ENCODE results near the gene PIK3C2B. TPM values are rescaled to one million over a fixed set of nuclear protein-coding genes. Genes with fewer than 3 reads are reported as not detected.

Gene PIK3C2B
- total and polyA plus RNA-seq, 2 donors (not counting 3 experiments of a cell fraction or from before 2014, with no cell fraction given), result 33.7 to 49.0 TPM

GRCh38 chr1:204502241-204502640 is 7.6 kb upstream of the PIK3C2B start:
- CTCF ChIA-PET, result interaction anchor here (1.3 to 18.3 kb wide), 12 partner anchors 8 to 243 kb away, joined by 4 to 1267 read pairs (median 17); partner anchors contain the start of gene PIK3C2B

More at GRCh38 chr1:204502241-204502640, 7.6 kb upstream of the PIK3C2B start:
- POLR2A ChIA-PET, result interaction anchor here (1.1 kb wide), 1 partner anchor 55 kb away, joined by 3 read pairs; no protein-coding TSS in a partner anchor
- TF ChIP-seq, protein P1, sequence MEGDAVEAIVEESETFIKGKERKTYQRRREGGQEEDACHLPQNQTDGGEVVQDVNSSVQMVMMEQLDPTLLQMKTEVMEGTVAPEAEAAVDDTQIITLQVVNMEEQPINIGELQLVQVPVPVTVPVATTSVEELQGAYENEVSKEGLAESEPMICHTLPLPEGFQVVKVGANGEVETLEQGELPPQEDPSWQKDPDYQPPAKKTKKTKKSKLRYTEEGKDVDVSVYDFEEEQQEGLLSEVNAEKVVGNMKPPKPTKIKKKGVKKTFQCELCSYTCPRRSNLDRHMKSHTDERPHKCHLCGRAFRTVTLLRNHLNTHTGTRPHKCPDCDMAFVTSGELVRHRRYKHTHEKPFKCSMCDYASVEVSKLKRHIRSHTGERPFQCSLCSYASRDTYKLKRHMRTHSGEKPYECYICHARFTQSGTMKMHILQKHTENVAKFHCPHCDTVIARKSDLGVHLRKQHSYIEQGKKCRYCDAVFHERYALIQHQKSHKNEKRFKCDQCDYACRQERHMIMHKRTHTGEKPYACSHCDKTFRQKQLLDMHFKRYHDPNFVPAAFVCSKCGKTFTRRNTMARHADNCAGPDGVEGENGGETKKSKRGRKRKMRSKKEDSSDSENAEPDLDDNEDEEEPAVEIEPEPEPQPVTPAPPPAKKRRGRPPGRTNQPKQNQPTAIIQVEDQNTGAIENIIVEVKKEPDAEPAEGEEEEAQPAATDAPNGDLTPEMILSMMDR (IDR thresholded peaks at IDR 0.05; ENCODE audit: extremely low read depth in 1 of 2, insufficient read depth in 1 of 2, low read depth in 1 of 2, low read length in 2 of 2), result no peak
- TF ChIP-seq EZH2 (IDR thresholded peaks at IDR 0.05; ENCODE audit: borderline replicate concordance, low read depth, low read length, severe bottlenecking) (no peak), JUN (IDR thresholded peaks at IDR 0.05; ENCODE audit: borderline replicate concordance, insufficient read depth, insufficient read length, low read depth) (no peak), FOS (IDR thresholded peaks at IDR 0.05; ENCODE audit: borderline replicate concordance, insufficient read depth, low read length) (no peak), POLR2A (IDR thresholded peaks at IDR 0.05; ENCODE audit: low read depth, low read length) (no peak), MYC (IDR thresholded peaks at IDR 0.05; ENCODE audit: low read depth, low read length) (no peak), POLR2AphosphoS5 (IDR thresholded peaks at IDR 0.05; ENCODE audit: insufficient read depth, low read depth, low read length) (no peak), GATA2 (IDR thresholded peaks at IDR 0.05; ENCODE audit: insufficient read depth, insufficient read length, low read depth, low read length) (no peak)
- TF ChIP-seq, protein P2, sequence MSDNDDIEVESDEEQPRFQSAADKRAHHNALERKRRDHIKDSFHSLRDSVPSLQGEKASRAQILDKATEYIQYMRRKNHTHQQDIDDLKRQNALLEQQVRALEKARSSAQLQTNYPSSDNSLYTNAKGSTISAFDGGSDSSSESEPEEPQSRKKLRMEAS (IDR thresholded peaks at IDR 0.05; ENCODE audit: insufficient read depth, insufficient read length), result no peak
- no peaks in the 10 kb centered on the region for H3K27me3 ChIP-seq (ENCODE audit: control insufficient read depth in 2 of 2, insufficient read depth in 2 of 2, low read length in 2 of 2)
- no TSS peak for BruUV-seq (replicated peaks)
- no peak overlapping the region for H3K4me2 ChIP-seq (ENCODE audit: insufficient read depth, low read length)
- no peaks in the 10 kb centered on the region for H3K9me3 ChIP-seq (replicated peaks; ENCODE audit: control insufficient read depth, insufficient read depth, low read length)
- no peaks in the 10 kb centered on the region for H4K20me1 ChIP-seq (replicated peaks; ENCODE audit: control insufficient read depth, extremely low read depth, insufficient read depth, low read length)
- no peak overlapping the region for H3K27ac ChIP-seq (ENCODE audit: insufficient read depth, low read depth, low read length)
- H3K36me3 ChIP-seq (ENCODE audit: control insufficient read depth in 2 of 2, extremely low read depth in 1 of 2, insufficient read depth in 2 of 2, low read length in 2 of 2), result no peaks in the 10 kb centered on the region
- no peak overlapping the region for H3K9ac ChIP-seq (replicated peaks; ENCODE audit: extremely low read depth, insufficient read depth, low read length)
- DNase-seq (ENCODE audit: low read depth, low spot score) (no peak), FAIRE-seq (no peak)
- no peaks in the 10 kb centered on the region for H3K9me1 ChIP-seq (replicated peaks; ENCODE audit: control insufficient read depth, extremely low read depth, insufficient read depth, low read length)
- intact Hi-C loops (cut with micrococcal nuclease), result loop anchor here (2.0 to 10.0 kb wide), 4 partner anchors 91 to 637 kb away; partner anchors contain the start of genes GOLT1A, PPP1R15B and SNRPE
- no peaks in the 10 kb centered on the region for H3K79me2 ChIP-seq (ENCODE audit: control insufficient read depth, insufficient read depth, low read length)
- no peak overlapping the region for H2AFZ ChIP-seq (ENCODE audit: low read depth, low read length)
- no peak overlapping the region for H3K4me3 ChIP-seq (replicated peaks in 1 of 3; ENCODE audit: insufficient read depth in 1 of 3, low read depth in 1 of 3, low read length in 3 of 3)
- peaks cover 26% of the 10 kb centered on the region for H3K4me1 ChIP-seq (ENCODE audit: control insufficient read depth, extremely low read depth, insufficient read depth, low read length)
- dilution Hi-C loops (cut with MboI; ENCODE audit: extremely low pct_ligation_motif_present, low sequenced_read_pairs), result loop anchor here (10.0 kb wide), 1 partner anchor 57 kb away; no protein-coding TSS in a partner anchor

All from endothelial cell of umbilical vein (primary cell).